Medulla oblongata (tissue), 1 donor: ENCODE measurements around the gene MRPL19.

Experiments
- DNase-seq: peaks from one replicate; pipeline ENCODE4 v3.0.0-alpha.2; 2015; ENCODE audit errors: extremely low spot score

Gene MRPL19

GRCh38 chr2:75736276-75736675 lies 89.7 kb downstream of the MRPL19 start:
- DNase-seq: no peak

- no peak for DNase-seq
These were observed 91.4 kb downstream of the MRPL19 start for GRCh38 chr2:75737961-75738360.
